ENCODE measurements around the gene GPC4.
"Not testable (repeated sequence)": the region's sequence is repeated elsewhere in the genome, so short reads cannot be mapped to it uniquely, and the experiment has no call there.

Gene GPC4

DNA sequence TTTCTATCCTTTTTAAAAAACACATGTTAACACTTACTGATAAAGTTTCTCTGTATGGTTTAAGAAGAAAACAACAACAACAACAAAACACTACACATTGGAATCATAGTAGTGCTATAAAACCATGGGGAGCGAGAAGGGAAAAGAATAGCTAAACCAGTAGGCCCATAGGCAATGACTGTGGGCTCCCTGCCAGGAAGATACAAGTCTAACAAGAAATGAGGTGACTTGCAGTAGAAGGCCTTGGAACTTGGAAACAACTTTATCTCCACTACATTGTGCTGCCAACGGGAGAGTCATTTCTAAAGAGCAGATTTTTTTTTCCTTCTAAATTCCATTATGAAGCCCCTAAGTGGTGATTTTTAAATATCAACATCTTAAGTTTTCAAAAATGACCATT lies 78.0 kb downstream of the GPC4 start:
- H3K4me3 ChIP-seq (replicated peaks in 1 of 2; ENCODE audit: low read depth in 2 of 2, low read length in 2 of 2), result no peak overlapping the region
- TF ChIP-seq, protein P1, sequence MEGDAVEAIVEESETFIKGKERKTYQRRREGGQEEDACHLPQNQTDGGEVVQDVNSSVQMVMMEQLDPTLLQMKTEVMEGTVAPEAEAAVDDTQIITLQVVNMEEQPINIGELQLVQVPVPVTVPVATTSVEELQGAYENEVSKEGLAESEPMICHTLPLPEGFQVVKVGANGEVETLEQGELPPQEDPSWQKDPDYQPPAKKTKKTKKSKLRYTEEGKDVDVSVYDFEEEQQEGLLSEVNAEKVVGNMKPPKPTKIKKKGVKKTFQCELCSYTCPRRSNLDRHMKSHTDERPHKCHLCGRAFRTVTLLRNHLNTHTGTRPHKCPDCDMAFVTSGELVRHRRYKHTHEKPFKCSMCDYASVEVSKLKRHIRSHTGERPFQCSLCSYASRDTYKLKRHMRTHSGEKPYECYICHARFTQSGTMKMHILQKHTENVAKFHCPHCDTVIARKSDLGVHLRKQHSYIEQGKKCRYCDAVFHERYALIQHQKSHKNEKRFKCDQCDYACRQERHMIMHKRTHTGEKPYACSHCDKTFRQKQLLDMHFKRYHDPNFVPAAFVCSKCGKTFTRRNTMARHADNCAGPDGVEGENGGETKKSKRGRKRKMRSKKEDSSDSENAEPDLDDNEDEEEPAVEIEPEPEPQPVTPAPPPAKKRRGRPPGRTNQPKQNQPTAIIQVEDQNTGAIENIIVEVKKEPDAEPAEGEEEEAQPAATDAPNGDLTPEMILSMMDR (IDR thresholded peaks at IDR 0.05; ENCODE audit: low read depth, low read length), result no peak
- peak in 1 of 2 donors; percentile 0 for DNase-seq (ENCODE audit: low read depth in 2 of 2)

DNA sequence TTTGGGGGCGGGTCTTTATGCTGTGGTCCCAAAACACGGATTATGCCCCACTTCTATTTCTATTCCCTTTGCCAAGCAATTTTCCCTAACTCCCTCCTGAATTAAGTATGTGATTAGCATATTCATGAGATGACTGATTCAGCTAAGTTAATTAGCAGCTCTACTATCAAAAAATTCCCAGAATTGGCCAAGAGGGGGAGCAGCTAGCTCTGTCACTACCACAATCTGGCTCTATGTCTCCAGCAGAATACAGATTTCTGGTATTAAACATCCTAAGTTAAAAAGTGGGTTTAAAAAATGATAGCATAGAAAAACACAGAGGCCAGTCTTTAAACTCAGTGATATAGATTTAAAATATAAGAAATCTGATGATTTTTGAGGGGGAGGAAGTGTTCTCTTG lies 80.3 kb downstream of the GPC4 start:
- DNase-seq (ENCODE audit: low read depth in 2 of 2), result peak; percentile 7 to 35
- TF ChIP-seq, protein P1 (IDR thresholded peaks at IDR 0.05; ENCODE audit: low read depth, low read length), result peak; percentile 16
- no peak overlapping the region for H3K4me3 ChIP-seq (replicated peaks in 1 of 2; ENCODE audit: low read depth in 2 of 2, low read length in 2 of 2)

DNA sequence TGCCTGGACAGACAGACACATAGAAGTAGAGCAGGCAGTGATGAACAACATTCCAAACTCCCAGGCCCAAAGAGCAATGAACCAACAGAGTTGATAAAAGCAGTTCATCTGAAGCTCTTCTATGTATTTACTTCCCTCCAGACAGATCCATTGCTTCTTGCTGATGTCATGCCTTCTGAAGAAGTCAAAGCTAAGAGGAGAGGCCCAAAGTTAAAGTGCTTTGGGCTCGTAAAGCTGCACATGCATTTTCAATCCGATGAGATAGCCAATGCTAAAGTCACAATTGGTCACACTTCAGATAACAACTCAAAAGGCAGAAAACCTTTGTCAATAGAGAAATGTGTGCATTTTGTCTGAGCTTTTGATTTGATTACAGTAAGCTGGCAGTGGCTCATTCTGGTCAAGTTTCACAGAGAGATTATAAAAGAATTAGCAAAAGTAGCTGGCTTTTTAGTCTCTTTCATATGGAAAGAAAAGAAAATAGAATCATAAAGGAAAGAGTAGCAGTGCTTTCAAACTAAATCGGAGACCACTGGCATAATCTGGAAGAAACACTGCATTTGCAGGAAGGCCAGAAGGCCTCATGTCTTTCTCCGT lies 82.0 kb downstream of the GPC4 start:
- no peak for DNase-seq (ENCODE audit: low read depth in 2 of 2)
- TF ChIP-seq, protein P1 (IDR thresholded peaks at IDR 0.05; ENCODE audit: low read depth, low read length), result no peak
- no peak overlapping the region for H3K4me3 ChIP-seq (replicated peaks in 1 of 2; ENCODE audit: low read depth in 2 of 2, low read length in 2 of 2)

DNA sequence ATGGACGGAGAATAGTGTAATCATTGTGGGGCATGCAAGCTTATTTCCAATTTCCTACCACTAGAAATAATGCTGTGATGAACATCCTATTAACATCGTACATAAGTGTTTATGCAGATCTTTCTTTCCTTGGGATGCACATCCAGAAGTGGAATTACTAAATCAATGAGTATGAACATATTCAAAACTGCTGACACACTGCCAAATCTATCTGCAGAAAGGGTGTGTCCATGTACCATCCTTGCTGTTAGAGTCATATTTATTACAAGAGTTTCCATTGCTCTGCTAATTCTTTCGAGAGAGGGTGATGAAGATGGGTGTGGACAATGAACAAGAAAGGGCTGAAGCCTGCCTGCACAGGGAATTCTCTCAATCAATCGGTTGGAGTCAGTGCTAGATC lies 82.6 kb downstream of the GPC4 start:
- no peak overlapping the region for H3K4me3 ChIP-seq (replicated peaks in 1 of 2; ENCODE audit: low read depth in 2 of 2, low read length in 2 of 2)
- TF ChIP-seq, protein P1 (IDR thresholded peaks at IDR 0.05; ENCODE audit: low read depth, low read length), result no peak
- no peak for DNase-seq (ENCODE audit: low read depth in 2 of 2)

DNA sequence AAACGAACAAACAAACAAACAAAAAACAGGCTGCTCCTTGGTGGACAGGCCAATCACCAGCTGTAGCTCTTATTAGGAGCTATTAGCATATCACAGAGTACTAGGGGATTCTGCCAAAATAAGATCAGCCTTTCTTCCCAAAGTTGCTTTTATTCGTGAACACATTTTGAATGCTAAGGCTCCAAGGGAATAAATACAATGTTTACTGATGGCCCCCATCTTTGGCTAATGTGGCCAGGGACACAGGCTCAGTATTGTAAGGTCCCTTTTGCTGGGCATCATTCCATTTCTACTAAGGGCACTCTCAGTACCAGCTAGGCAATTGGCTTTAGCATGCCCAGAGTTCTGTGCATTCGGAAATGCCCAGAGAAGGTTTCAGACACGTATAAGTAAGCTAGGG lies 84.3 kb downstream of the GPC4 start:
- no peak for DNase-seq (ENCODE audit: low read depth in 2 of 2)
- TF ChIP-seq, protein P1 (IDR thresholded peaks at IDR 0.05; ENCODE audit: low read depth, low read length), result no peak
- no peak overlapping the region for H3K4me3 ChIP-seq (replicated peaks in 1 of 2; ENCODE audit: low read depth in 2 of 2, low read length in 2 of 2)

DNA sequence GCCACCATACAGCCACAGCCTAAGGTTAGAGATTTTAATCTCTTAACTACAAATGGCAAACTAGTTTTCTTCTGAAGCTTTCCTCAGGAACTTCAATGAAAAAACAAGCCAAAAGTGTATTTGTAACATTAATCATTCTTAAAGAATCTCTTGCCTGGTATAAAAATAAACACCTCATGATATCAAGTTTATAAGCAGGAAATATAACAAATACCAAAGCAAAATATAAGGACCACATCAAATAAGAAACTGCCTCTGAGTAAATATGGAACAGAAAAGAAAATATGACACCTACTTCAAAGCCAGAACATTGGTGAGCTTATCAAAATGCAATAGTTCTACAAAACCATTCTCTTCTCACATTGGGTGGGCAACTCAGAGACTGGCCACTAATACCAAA lies 89.9 kb downstream of the GPC4 start:
- no peak for DNase-seq (ENCODE audit: low read depth in 2 of 2)
- TF ChIP-seq, protein P1 (IDR thresholded peaks at IDR 0.05; ENCODE audit: low read depth, low read length), result no peak
- H3K4me3 ChIP-seq (replicated peaks in 1 of 2; ENCODE audit: low read depth in 2 of 2, low read length in 2 of 2), result no peak overlapping the region

DNA sequence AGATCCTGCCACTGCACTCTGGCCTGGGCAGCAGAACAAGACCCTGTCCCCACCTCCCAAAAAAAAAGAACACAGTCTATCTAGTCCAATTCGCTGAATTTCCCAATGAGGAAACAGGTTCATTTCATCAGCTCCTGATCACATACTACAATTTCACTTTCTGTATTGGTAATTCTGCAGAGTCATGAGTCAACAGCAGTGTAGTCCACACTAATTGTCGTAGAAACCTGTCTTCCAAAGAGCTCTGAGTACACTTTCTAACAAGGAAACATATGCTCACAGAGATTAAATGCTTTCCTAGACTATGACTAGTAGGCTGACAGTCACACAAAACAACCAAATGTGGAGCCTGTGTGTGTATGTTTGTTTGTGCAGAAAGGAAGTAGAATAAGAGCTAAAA lies 91.9 kb downstream of the GPC4 start:
- no peak overlapping the region for H3K4me3 ChIP-seq (replicated peaks in 1 of 2; ENCODE audit: low read depth in 2 of 2, low read length in 2 of 2)
- no peak for DNase-seq (ENCODE audit: low read depth in 2 of 2)
- TF ChIP-seq, protein P1 (IDR thresholded peaks at IDR 0.05; ENCODE audit: low read depth, low read length), result no peak

DNA sequence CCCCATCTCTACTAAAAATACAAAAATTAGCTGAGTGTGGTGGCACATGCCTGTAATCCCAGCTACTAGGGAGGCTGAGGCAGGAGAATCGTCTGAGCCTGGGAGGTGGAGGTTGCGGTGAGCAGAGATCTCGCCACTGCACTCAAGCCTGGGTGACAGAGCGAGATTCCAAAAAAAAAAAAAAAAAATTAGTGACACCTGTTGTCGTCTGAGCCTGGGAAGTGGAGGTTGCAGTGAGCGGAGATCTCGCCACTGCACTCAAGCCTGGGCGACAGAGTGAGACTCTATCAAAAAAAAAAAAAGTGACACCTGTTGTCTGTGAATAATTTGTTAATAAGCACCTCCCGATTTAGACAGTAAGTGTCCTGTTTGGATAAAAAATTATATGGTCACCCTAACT lies 93.0 kb downstream of the GPC4 start:
- H3K4me3 ChIP-seq (replicated peaks in 1 of 2; ENCODE audit: low read depth in 2 of 2, low read length in 2 of 2); DNase-seq (ENCODE audit: low read depth in 2 of 2): not testable (repeated sequence)

Data from cardiac fibroblast (primary cell).